B cell (primary cell): ENCODE results near the gene TPI1. TPM values are rescaled to one million over a fixed set of nuclear protein-coding genes. Genes with fewer than 3 reads are reported as not detected.

ENCODE experiments used
- ATAC-seq: fragments of 200-7000 bp; cut with Tn5 transposase; one replicate; pipeline ENCODE4 v1.10.0; 2021; ENCODE audit warnings: low read depth, mild to moderate bottlenecking, moderate number of reproducible peaks, moderate library complexity
- CTCF ChIA-PET: fragments of 350-600 bp; sonication (Branson Sonifier 250); formaldehyde crosslinking; loops from one replicate; lab custom pipeline; 2021; ENCODE audit warnings: antibody characterized with exemption, inconsistent platforms; lab: Charles Lee
- POLR2A ChIA-PET: fragments of 350-600 bp; sonication (Branson Sonifier 250); formaldehyde crosslinking; loops from one replicate; lab custom pipeline; 2021; ENCODE audit warnings: antibody characterized with exemption; lab: Charles Lee
- DNase-seq: peaks from one replicate; pipeline ENCODE4 v3.0.0; 2013
- H2AFZ ChIP-seq: 2 replicates; pipeline ENCODE4 v1.6.1; 2012; ENCODE audit warnings: mild to moderate bottlenecking, low read depth, low read length; ENCODE audit not compliant: insufficient read depth, poor library complexity, severe bottlenecking
- H3K27ac ChIP-seq, 2 donors: 1 replicate in 1 of 2; 2 replicates in 1 of 2; pipeline ENCODE4 v1.5.1; 2012 to 2013; ENCODE audit warnings: low read length in 2 of 2, mild to moderate bottlenecking in 2 of 2, moderate library complexity in 1 of 2
- H3K27me3 ChIP-seq, 4 experiments: fragments of 200-600 bp in 1 of 4; sonication (generic) in 1 of 4; replicated peaks in 1 of 4; 1 replicate in 2 of 4; 2 replicates in 2 of 4; pipeline versions ENCODE4 v1.6.1 to v1.7.0; 2013 to 2016; ENCODE audit warnings: low read length in 3 of 4, mild to moderate bottlenecking in 2 of 4, mixed read lengths in 1 of 4, moderate library complexity in 1 of 4; ENCODE audit not compliant: insufficient read depth in 4 of 4, control insufficient read depth in 3 of 4; ENCODE audit errors: control extremely low read depth in 1 of 4
- H3K36me3 ChIP-seq, 2 experiments: replicated peaks in 1 of 2; 1 replicate in 1 of 2; 2 replicates in 1 of 2; pipeline versions ENCODE4 v1.6.1 to v1.7.1; 2013; ENCODE audit warnings: low read length in 1 of 2; ENCODE audit not compliant: insufficient read depth in 2 of 2, control insufficient read depth in 1 of 2; ENCODE audit errors: control extremely low read depth in 1 of 2, extremely low read depth in 1 of 2
- H3K4me1 ChIP-seq, 2 donors: fragments of 200-600 bp in 1 of 2; sonication (generic) in 1 of 2; 1 replicate in 1 of 2; 2 replicates in 1 of 2; pipeline versions ENCODE4 v1.5.1 to v1.6.1; 2013 to 2017; ENCODE audit warnings: low read length in 2 of 2; ENCODE audit not compliant: control insufficient read depth in 2 of 2, insufficient read depth in 2 of 2
- H3K4me2 ChIP-seq: replicated peaks from 2 replicates; pipeline ENCODE3; 2012; ENCODE audit warnings: mild to moderate bottlenecking, low read depth, low read length; ENCODE audit not compliant: poor library complexity, severe bottlenecking
- H3K4me3 ChIP-seq, 5 experiments: fragments of 200-600 bp in 1 of 5; sonication (generic) in 1 of 5; 1 replicate in 3 of 5; 2 replicates in 2 of 5; pipeline versions ENCODE4 v1.5.1 to v1.7.0; 2011 to 2016; ENCODE audit warnings: low read length in 4 of 5, mild to moderate bottlenecking in 4 of 5, low read depth in 2 of 5, control low read depth in 1 of 5, moderate library complexity in 1 of 5; ENCODE audit not compliant: insufficient read depth in 1 of 5; ENCODE audit errors: control extremely low read depth in 1 of 5, extremely low read depth in 1 of 5
- H3K79me2 ChIP-seq: fragments of 200-600 bp; sonication (generic); one replicate; pipeline ENCODE4 v1.6.0; 2016; ENCODE audit warnings: low read length; ENCODE audit not compliant: control insufficient read depth, insufficient read depth
- H3K9ac ChIP-seq: fragments of 200-600 bp; sonication (generic); 2 replicates; pipeline ENCODE4 v1.6.1; 2017; ENCODE audit warnings: mild to moderate bottlenecking, low read length, moderate library complexity
- H3K9me3 ChIP-seq, 3 donors: one replicate each; pipeline versions ENCODE4 v1.6.1 to v1.7.1; 2013; ENCODE audit warnings: low read length in 2 of 3; ENCODE audit not compliant: control insufficient read depth in 2 of 3, insufficient read depth in 1 of 3; ENCODE audit errors: control extremely low read depth in 1 of 3
- H4K20me1 ChIP-seq: 2 replicates; pipeline ENCODE4 v1.6.0; 2012; ENCODE audit warnings: mild to moderate bottlenecking, low read length; ENCODE audit not compliant: insufficient read depth, control insufficient read depth, poor library complexity, severe bottlenecking
- H3K27ac Mint-ChIP-seq: one replicate; pipeline ENCODE4 v1.8.0; 2021; ENCODE audit warnings: mixed read lengths
- H3K27me3 Mint-ChIP-seq: one replicate; pipeline ENCODE4 v1.8.0; 2021; ENCODE audit warnings: mixed read lengths
- H3K4me1 Mint-ChIP-seq: one replicate; pipeline ENCODE4 v1.8.0; 2021; ENCODE audit warnings: mixed read lengths
- H3K4me3 Mint-ChIP-seq: one replicate; pipeline ENCODE4 v1.8.0; 2021; ENCODE audit warnings: mixed read lengths
- H3K9me3 Mint-ChIP-seq: one replicate; pipeline ENCODE4 v1.8.0; 2022; ENCODE audit warnings: mixed read lengths; ENCODE audit not compliant: insufficient read depth
- EZH2 ChIP-seq: IDR thresholded peaks from 2 replicates; pipeline ENCODE4 v1.6.1; 2012; ENCODE audit warnings: borderline replicate concordance, low read depth, mild to moderate bottlenecking, moderate library complexity, low read length; ENCODE audit not compliant: insufficient read depth, poor library complexity, severe bottlenecking
- WGBS: methylation state at CpG from one replicate; pipeline ENCODE4 v1.1.5; 2013; ENCODE audit warnings: missing lambda C conversion rate; ENCODE audit not compliant: insufficient coverage; 5-methylcytosine and 5-hydroxymethylcytosine counted together
- intact Hi-C: fragments of 100-400 bp; cut with micrococcal nuclease; formaldehyde crosslinking; loops from one replicate; pipeline ENCODE4 v1.10.0; 2022
- polyA plus RNA-seq: library from polyadenylated mRNA; depleted of rRNA; stranded (reverse); fragments of >200 nt; gene quantifications from 2 replicates; pipeline ENCODE4 v1.2.3, GENCODE V29; 2012
- total RNA-seq, 2 donors: library from RNA; stranded (reverse); fragments of 120-200 nt in 1 of 2; gene quantifications; 1 replicate in 1 of 2; 2 replicates in 1 of 2; pipeline versions ENCODE4 v1.2.3 to v1.2.4, GENCODE V29; 2013 to 2022
- TF ChIP-seq, protein P1 (sequence below): fragments of 200-600 bp; IDR thresholded peaks from one replicate; pipeline ENCODE4 v1.8.0; 2022; ENCODE audit warnings: antibody characterized with exemption, mild to moderate bottlenecking

TPI1 gene
- total and polyA plus RNA-seq, 2 donors (not counting 1 experiment from before 2014, with no cell fraction given): 181 to 187 TPM

DNA sequence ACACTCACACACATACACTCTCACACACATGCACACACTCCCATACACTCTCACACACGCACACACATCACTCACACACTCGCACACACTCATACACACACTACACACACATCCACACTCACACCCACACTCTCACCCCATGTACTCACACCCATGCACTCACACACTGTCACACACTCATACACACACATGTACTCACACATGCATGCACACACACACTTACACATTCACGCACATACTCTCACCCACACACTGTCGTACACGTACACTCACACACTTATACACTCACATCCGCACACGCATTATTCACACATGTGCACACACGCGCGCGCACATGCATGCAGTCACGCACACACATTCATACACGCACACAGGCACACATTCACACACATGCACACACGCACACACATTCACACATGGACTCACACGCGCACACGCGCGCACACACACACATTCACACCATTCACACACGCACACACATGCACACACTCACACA is 49.6 kb upstream of the TPI1 start:
- no peak overlapping the region for H3K27ac Mint-ChIP-seq
- Histone ChIP-seq H3K4me3 (no peak overlapping the region), H3K27ac (no peak overlapping the region), H3K79me2 (no peaks in the 10 kb centered on the region), H4K20me1 (no peaks in the 10 kb centered on the region), H3K4me2 (no peak overlapping the region), H3K36me3 (no peaks in the 10 kb centered on the region), H3K27me3 (peaks cover 0 to 42% (median 7%) of the 10 kb centered on the region in 4 experiments), H3K4me1 (peaks cover 13 to 14% of the 10 kb centered on the region in 2 donors), H3K9ac (no peak overlapping the region), H2AFZ (no peak overlapping the region), H3K9me3 (no peaks in the 10 kb centered on the region)
- no peak for TF ChIP-seq EZH2
- TF ChIP-seq, protein P1, sequence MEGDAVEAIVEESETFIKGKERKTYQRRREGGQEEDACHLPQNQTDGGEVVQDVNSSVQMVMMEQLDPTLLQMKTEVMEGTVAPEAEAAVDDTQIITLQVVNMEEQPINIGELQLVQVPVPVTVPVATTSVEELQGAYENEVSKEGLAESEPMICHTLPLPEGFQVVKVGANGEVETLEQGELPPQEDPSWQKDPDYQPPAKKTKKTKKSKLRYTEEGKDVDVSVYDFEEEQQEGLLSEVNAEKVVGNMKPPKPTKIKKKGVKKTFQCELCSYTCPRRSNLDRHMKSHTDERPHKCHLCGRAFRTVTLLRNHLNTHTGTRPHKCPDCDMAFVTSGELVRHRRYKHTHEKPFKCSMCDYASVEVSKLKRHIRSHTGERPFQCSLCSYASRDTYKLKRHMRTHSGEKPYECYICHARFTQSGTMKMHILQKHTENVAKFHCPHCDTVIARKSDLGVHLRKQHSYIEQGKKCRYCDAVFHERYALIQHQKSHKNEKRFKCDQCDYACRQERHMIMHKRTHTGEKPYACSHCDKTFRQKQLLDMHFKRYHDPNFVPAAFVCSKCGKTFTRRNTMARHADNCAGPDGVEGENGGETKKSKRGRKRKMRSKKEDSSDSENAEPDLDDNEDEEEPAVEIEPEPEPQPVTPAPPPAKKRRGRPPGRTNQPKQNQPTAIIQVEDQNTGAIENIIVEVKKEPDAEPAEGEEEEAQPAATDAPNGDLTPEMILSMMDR: no peak
- H3K27me3 Mint-ChIP-seq: peaks cover 44% of the 10 kb centered on the region
- WGBS: 84% methylated on average over 18 of the region's 20 CpGs
- no peak for ATAC-seq
- no peak for DNase-seq
- ChIA-PET POLR2A (no interaction called here), CTCF (no interaction called here)
- H3K9me3 Mint-ChIP-seq: no peaks in the 10 kb centered on the region
- peaks cover 13% of the 10 kb centered on the region for H3K4me1 Mint-ChIP-seq
- no peak overlapping the region for H3K4me3 Mint-ChIP-seq
- intact Hi-C loops: no loop called here

DNA sequence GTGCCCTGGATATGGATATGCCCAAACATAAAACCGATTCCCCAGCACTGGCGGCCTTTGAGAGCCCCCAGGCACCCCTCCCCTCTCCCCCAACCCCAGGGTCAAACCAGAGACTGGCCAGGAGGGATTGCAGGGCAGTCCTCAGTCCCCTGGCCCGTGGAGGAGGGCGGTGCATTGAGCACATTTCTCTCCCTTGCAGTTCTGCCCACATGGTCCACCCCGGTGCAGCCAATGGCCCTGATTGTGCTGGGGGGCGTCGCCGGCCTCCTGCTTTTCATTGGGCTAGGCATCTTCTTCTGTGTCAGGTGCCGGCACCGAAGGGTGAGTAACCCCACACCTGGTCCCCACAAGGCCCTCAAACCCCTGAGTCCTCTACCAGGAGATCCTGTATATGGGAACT is 49.1 kb upstream of the TPI1 start:
- TF ChIP-seq, protein P1: no peak
- TF ChIP-seq EZH2: no peak
- POLR2A ChIA-PET: no interaction called here
- H3K79me2 ChIP-seq: no peaks in the 10 kb centered on the region
- ATAC-seq (no peak), DNase-seq (no peak)
- no peak overlapping the region for H3K4me3 ChIP-seq
- no peak overlapping the region for H3K4me3 Mint-ChIP-seq
- CTCF ChIA-PET: no interaction called here
- H3K9ac ChIP-seq: no peak overlapping the region
- H3K9me3 Mint-ChIP-seq: no peaks in the 10 kb centered on the region
- no peak overlapping the region for H3K27ac Mint-ChIP-seq
- no peaks in the 10 kb centered on the region for H3K36me3 ChIP-seq
- no peak overlapping the region for H3K4me2 ChIP-seq
- peaks cover 0 to 47% (median 7%) of the 10 kb centered on the region in 4 experiments for H3K27me3 ChIP-seq
- peaks cover 11 to 14% of the 10 kb centered on the region in 2 donors for H3K4me1 ChIP-seq
- H2AFZ ChIP-seq: no peak overlapping the region
- H3K9me3 ChIP-seq: peaks cover 0 to under 1% (median 0%) of the 10 kb centered on the region in 3 donors
- H4K20me1 ChIP-seq: no peaks in the 10 kb centered on the region
- intact Hi-C loops: no loop called here
- no peak overlapping the region for H3K27ac ChIP-seq
- WGBS: 93% methylated on average over 8 of the region's 10 CpGs
- H3K27me3 Mint-ChIP-seq: peaks cover 49% of the 10 kb centered on the region
- H3K4me1 Mint-ChIP-seq: peaks cover 12% of the 10 kb centered on the region
